ENCODE results near the gene ACSS3. TPM values are rescaled to one million over a fixed set of nuclear protein-coding genes. Genes with fewer than 3 reads are reported as not detected.

The ACSS3 gene
- total and polyA plus RNA-seq, 9 of the 15 experiments (the other 6 are each of a cell fraction or from before 2014, with no cell fraction given), result 0.40 TPM; not detected in 8

DNA sequence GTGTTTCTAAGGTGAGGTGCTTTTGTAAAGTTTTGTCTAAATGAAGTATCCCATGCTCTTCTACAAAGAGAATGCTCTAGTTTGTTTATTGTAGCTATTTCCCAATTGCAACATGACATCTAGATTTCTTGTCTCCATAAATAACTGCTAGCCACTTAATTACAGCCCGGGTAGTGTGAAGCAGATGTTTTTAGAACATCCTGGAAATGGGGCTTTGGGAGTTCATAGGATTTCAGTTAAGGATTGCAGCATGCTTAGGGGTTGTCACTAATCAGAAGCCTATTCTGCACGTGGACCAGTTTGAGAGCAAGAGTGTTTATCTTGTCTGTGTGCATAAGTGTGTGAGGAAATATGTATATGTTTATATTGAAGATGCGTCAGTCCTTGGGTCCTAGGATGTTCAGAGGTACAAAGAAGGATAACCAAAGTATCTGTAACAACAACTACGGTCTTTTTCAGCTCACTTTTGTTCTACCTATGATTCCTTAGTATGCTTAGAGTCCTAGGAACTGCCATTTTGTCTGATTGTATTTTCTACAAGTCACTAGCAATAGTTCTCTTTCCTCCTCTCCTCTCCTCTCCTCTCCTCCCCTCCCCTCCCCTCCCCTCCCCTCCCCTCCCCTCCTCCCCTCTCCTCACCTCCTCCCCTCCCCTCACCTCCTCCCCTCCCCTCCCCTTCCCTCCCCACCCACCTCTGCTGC is 135.3 kb downstream of the ACSS3 start (continued):
- TF ChIP-seq, protein P1, sequence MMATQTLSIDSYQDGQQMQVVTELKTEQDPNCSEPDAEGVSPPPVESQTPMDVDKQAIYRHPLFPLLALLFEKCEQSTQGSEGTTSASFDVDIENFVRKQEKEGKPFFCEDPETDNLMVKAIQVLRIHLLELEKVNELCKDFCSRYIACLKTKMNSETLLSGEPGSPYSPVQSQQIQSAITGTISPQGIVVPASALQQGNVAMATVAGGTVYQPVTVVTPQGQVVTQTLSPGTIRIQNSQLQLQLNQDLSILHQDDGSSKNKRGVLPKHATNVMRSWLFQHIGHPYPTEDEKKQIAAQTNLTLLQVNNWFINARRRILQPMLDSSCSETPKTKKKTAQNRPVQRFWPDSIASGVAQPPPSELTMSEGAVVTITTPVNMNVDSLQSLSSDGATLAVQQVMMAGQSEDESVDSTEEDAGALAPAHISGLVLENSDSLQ (IDR thresholded peaks at IDR 0.05), result no peak
- TF ChIP-seq BRD4 (IDR thresholded peaks at IDR 0.05) (no peak), EGR1 (conservative IDR thresholded peaks at IDR 0.05) (no peak), TSC22D4 (tag; IDR thresholded peaks at IDR 0.05) (no peak)

DNA sequence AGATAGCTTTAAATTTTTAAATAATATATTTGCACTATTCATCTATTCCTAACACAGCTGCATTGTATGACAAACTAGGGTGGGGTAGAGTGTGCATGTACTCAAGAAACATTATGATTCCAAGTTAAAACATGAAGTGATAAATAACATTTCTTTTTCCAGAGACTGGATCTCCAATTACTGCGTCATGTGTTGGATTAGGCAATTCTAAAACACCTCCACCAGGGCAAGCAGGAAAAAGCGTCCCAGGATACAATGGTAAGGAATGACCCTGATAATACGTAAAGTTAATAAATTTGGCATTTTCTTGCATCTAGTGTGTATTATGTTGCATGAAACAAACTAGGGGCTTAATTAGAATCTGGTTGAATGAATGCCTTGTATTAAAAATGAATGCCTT is 138.9 kb downstream of the ACSS3 start:
- ATAC-seq (no peak), FAIRE-seq (no peak), DNase-seq (ENCODE audit: extremely low read depth in 1 of 4, low spot score in 3 of 4) (no peak)
- H3K4me1 ChIP-seq (replicated peaks in 1 of 2; ENCODE audit: control insufficient read depth in 2 of 2, insufficient read depth in 2 of 2, low read length in 2 of 2), result no peaks in the 10 kb centered on the region
- no peak overlapping the region for H3K9ac ChIP-seq (ENCODE audit: insufficient read depth in 1 of 2, low read depth in 2 of 2, low read length in 2 of 2)
- H3K27me3 ChIP-seq (ENCODE audit: control insufficient read depth in 2 of 2, insufficient read depth in 2 of 2, low read length in 2 of 2), result no peaks in the 10 kb centered on the region
- ChIA-PET CTCF (ENCODE audit: low intra/inter-chr PET ratio) (no interaction called here), POLR2A (no interaction called here)
- intact Hi-C loops (cut with micrococcal nuclease), result no loop called here
- no TSS peak for BruUV-seq (replicated peaks)
- no peaks in the 10 kb centered on the region for H3K9me1 ChIP-seq (ENCODE audit: control insufficient read depth, insufficient read depth, low read length)
- H3K27ac ChIP-seq (ENCODE audit: extremely low read depth, low read depth, low read length), result no peak overlapping the region
- H2AFZ ChIP-seq (ENCODE audit: low read depth, low read length), result no peak overlapping the region
- no peak for TF ChIP-seq ETV6 (IDR thresholded peaks at IDR 0.05; ENCODE audit: borderline replicate concordance in 1 of 2, low read depth in 2 of 2, low read length in 1 of 2)
- TF ChIP-seq ETV6 (CRISPR knock-in tag; IDR thresholded peaks at IDR 0.05; ENCODE audit: borderline replicate concordance), result no peak
- TF ChIP-seq, protein P2, sequence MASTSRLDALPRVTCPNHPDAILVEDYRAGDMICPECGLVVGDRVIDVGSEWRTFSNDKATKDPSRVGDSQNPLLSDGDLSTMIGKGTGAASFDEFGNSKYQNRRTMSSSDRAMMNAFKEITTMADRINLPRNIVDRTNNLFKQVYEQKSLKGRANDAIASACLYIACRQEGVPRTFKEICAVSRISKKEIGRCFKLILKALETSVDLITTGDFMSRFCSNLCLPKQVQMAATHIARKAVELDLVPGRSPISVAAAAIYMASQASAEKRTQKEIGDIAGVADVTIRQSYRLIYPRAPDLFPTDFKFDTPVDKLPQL (IDR thresholded peaks at IDR 0.05; ENCODE audit: extremely low read depth, insufficient read length), result no peak
- no peak for TF ChIP-seq KLF6 (CRISPR knock-in tag; IDR thresholded peaks at IDR 0.05; ENCODE audit: borderline replicate concordance)
- no peak for TF ChIP-seq ZNF212 (CRISPR knock-in tag; IDR thresholded peaks at IDR 0.05)
- TF ChIP-seq HOXB6 (CRISPR knock-in tag; IDR thresholded peaks at IDR 0.05; ENCODE audit: borderline replicate concordance), result no peak
- in situ Hi-C loops (cut with MboI), result no loop called here
- no peak overlapping the region for H3K4me3 ChIP-seq
- no peaks in the 10 kb centered on the region for H3K79me2 ChIP-seq (ENCODE audit: control insufficient read depth, insufficient read depth, low read length)
- no peak overlapping the region for H3K4me2 ChIP-seq (ENCODE audit: insufficient read depth, low read length)
- H3K36me3 ChIP-seq (ENCODE audit: control insufficient read depth, insufficient read depth, low read length), result no peaks in the 10 kb centered on the region
- H3K9me3 ChIP-seq (replicated peaks; ENCODE audit: control insufficient read depth, insufficient read depth, low read depth, low read length), result no peaks in the 10 kb centered on the region
- WGBS (ENCODE audit: insufficient coverage, low coverage, missing lambda C conversion rate), result 0% methylated on average over 3 of the region's 3 CpGs
- no peaks in the 10 kb centered on the region for H4K20me1 ChIP-seq (replicated peaks; ENCODE audit: control insufficient read depth, insufficient read depth, low read length)

All from K562 (cell line).